H9 (cell line): ENCODE results near the gene MED31. TPM values are rescaled to one million over a fixed set of nuclear protein-coding genes. Genes with fewer than 3 reads are reported as not detected.

Source experiments
- DNase-seq: peaks from one replicate; pipeline ENCODE4 v3.0.0-alpha.2; 2017
- H2AFZ ChIP-seq: one replicate; pipeline ENCODE4 v1.6.1; 2013; ENCODE audit warnings: mild to moderate bottlenecking, low read length, control low read depth, moderate library complexity
- H2AK5ac ChIP-seq: 2 replicates; pipeline ENCODE4 v1.6.1; 2013; ENCODE audit warnings: low read length, control low read depth, mixed read lengths; ENCODE audit not compliant: insufficient read length
- H2BK120ac ChIP-seq: one replicate; pipeline ENCODE4 v1.6.1; 2013; ENCODE audit warnings: low read depth, mild to moderate bottlenecking, low read length, control low read depth, inconsistent platforms; ENCODE audit not compliant: poor library complexity, severe bottlenecking
- H2BK12ac ChIP-seq: 2 replicates; pipeline ENCODE4 v1.6.1; 2013; ENCODE audit warnings: low read length, control low read depth, mixed read lengths, low read depth; ENCODE audit not compliant: insufficient read length
- H2BK15ac ChIP-seq: 2 replicates; pipeline ENCODE4 v1.6.1; 2013; ENCODE audit warnings: low read depth, low read length, control low read depth
- H2BK20ac ChIP-seq: one replicate; pipeline ENCODE4 v1.6.1; 2013; ENCODE audit warnings: low read depth, mild to moderate bottlenecking, low read length, control low read depth, inconsistent platforms; ENCODE audit not compliant: poor library complexity, severe bottlenecking
- H2BK5ac ChIP-seq: 2 replicates; pipeline ENCODE4 v1.6.1; 2013; ENCODE audit warnings: low read length, control low read depth, mixed read lengths; ENCODE audit not compliant: insufficient read length
- H3K14ac ChIP-seq: 2 replicates; pipeline ENCODE4 v1.6.1; 2013; ENCODE audit warnings: low read length, control low read depth; ENCODE audit not compliant: insufficient read depth
- H3K18ac ChIP-seq: 2 replicates; pipeline ENCODE4 v1.6.1; 2013; ENCODE audit warnings: low read depth, mild to moderate bottlenecking, mixed read lengths, low read length, control low read depth; ENCODE audit not compliant: insufficient read length
- H3K23ac ChIP-seq: 2 replicates; pipeline ENCODE4 v1.6.1; 2013; ENCODE audit warnings: low read length, control low read depth, mixed read lengths, low read depth; ENCODE audit not compliant: insufficient read length
- H3K23me2 ChIP-seq: 2 replicates; pipeline ENCODE4 v1.6.1; 2013; ENCODE audit warnings: low read depth, mild to moderate bottlenecking, mixed read lengths, low read length, control low read depth; ENCODE audit not compliant: insufficient read length, poor library complexity, severe bottlenecking
- H3K27ac ChIP-seq: 2 replicates; pipeline ENCODE4 v1.5.1; 2013; ENCODE audit warnings: low read length, control low read depth, mixed read lengths, low read depth; ENCODE audit not compliant: insufficient read length
- H3K27me3 ChIP-seq: 2 replicates; pipeline ENCODE4 v1.6.1; 2013; ENCODE audit warnings: low read length, control low read depth, inconsistent platforms; ENCODE audit not compliant: insufficient read depth
- H3K4ac ChIP-seq: 2 replicates; pipeline ENCODE4 v1.6.1; 2013; ENCODE audit warnings: low read depth, mild to moderate bottlenecking, control low read depth, inconsistent platforms, low read length, moderate library complexity
- H3K4me1 ChIP-seq: 2 replicates; pipeline ENCODE4 v1.6.1; 2013; ENCODE audit warnings: low read length, control low read depth, inconsistent platforms; ENCODE audit not compliant: insufficient read depth
- H3K4me2 ChIP-seq: 2 replicates; pipeline ENCODE4 v1.6.1; 2013; ENCODE audit warnings: low read length, control low read depth, mixed read lengths; ENCODE audit not compliant: insufficient read length, insufficient read depth
- H3K56ac ChIP-seq: 2 replicates; pipeline ENCODE4 v1.6.1; 2013; ENCODE audit warnings: low read depth, mild to moderate bottlenecking, mixed read lengths, low read length, control low read depth; ENCODE audit not compliant: insufficient read length
- H3K79me1 ChIP-seq: 2 replicates; pipeline ENCODE4 v1.6.1; 2013; ENCODE audit warnings: low read depth, mild to moderate bottlenecking, moderate library complexity, low read length, control low read depth, inconsistent platforms; ENCODE audit not compliant: insufficient read depth, poor library complexity, severe bottlenecking
- H3K79me2 ChIP-seq: 2 replicates; pipeline ENCODE4 v1.6.1; 2013; ENCODE audit warnings: low read length, control low read depth, inconsistent platforms; ENCODE audit not compliant: insufficient read depth
- H3K9ac ChIP-seq: 2 replicates; pipeline ENCODE4 v1.6.1; 2013; ENCODE audit warnings: low read length, control low read depth, mixed read lengths; ENCODE audit not compliant: insufficient read length; ENCODE audit errors: extremely low read depth
- H3K9me3 ChIP-seq: one replicate; pipeline ENCODE4 v1.6.1; 2013; ENCODE audit warnings: low read depth, low read length, inconsistent platforms; ENCODE audit not compliant: control insufficient read depth
- H3T11ph ChIP-seq: one replicate; pipeline ENCODE4 v1.6.1; 2013; ENCODE audit warnings: mild to moderate bottlenecking, low read length, control low read depth, inconsistent platforms
- H4K20me1 ChIP-seq: one replicate; pipeline ENCODE4 v1.6.1; 2013; ENCODE audit not compliant: control insufficient read depth, insufficient read length, insufficient read depth
- H4K5ac ChIP-seq: 2 replicates; pipeline ENCODE4 v1.6.1; 2013; ENCODE audit warnings: low read depth, mild to moderate bottlenecking, mixed read lengths, low read length, control low read depth; ENCODE audit not compliant: insufficient read length
- H4K8ac ChIP-seq: replicated peaks from 2 replicates; pipeline ENCODE4 v1.6.1; 2013; ENCODE audit warnings: low read length, control low read depth, mixed read lengths, low read depth; ENCODE audit not compliant: insufficient read length
- H4K91ac ChIP-seq: 2 replicates; pipeline ENCODE4 v1.6.1; 2013; ENCODE audit warnings: low read depth, mild to moderate bottlenecking, moderate library complexity, mixed read lengths, low read length, control low read depth; ENCODE audit not compliant: insufficient read length
- H3K27ac Mint-ChIP-seq, 3 experiments: 2 replicates in 2 of 3; 3 replicates in 1 of 3; pipeline ENCODE4 v1.8.0; 2020 to 2021; ENCODE audit warnings: mixed read lengths in 3 of 3, mild to moderate bottlenecking in 1 of 3, moderate library complexity in 1 of 3
- H3K27me3 Mint-ChIP-seq: 2 replicates; pipeline ENCODE4 v1.8.0; 2021; ENCODE audit warnings: low read depth, mild to moderate bottlenecking, moderate library complexity, mixed read lengths
- H3K36me3 Mint-ChIP-seq, 3 experiments: 2 replicates in 2 of 3; 3 replicates in 1 of 3; pipeline ENCODE4 v1.8.0; 2020 to 2021; ENCODE audit warnings: low read depth in 3 of 3, mixed read lengths in 3 of 3; ENCODE audit not compliant: insufficient read depth in 1 of 3
- H3K4me1 Mint-ChIP-seq, 2 experiments: 2 replicates each; pipeline ENCODE4 v1.8.0; 2020; ENCODE audit warnings: mixed read lengths in 2 of 2
- H3K4me3 Mint-ChIP-seq, 2 experiments: 2 replicates in 1 of 2; 3 replicates in 1 of 2; pipeline ENCODE4 v1.8.0; 2020 to 2021; ENCODE audit warnings: mild to moderate bottlenecking in 2 of 2, mixed read lengths in 2 of 2, moderate library complexity in 1 of 2
- H3K9me3 Mint-ChIP-seq, 2 experiments: 2 replicates in 1 of 2; 3 replicates in 1 of 2; pipeline ENCODE4 v1.8.0; 2020; ENCODE audit warnings: mild to moderate bottlenecking in 2 of 2, mixed read lengths in 2 of 2, moderate library complexity in 1 of 2
- WGBS: extraction: QIAGEN DNeasy Blood & Tissue Kit; methylation state at CpG from one replicate; pipeline ENCODE4 v1.1.7; 2013; ENCODE audit warnings: missing lambda C conversion rate, low lambda C conversion rate, mixed read lengths; ENCODE audit not compliant: insufficient read length; ENCODE audit errors: extremely low coverage; 5-methylcytosine and 5-hydroxymethylcytosine counted together
- total RNA-seq: library from RNA; stranded (reverse); gene quantifications from 2 replicates; pipeline ENCODE4 v1.2.1, GENCODE V29; 2021
- TF ChIP-seq, protein P1 (sequence below): fragments of 200-600 bp; sonication (generic); conservative IDR thresholded peaks from 3 replicates; pipeline ENCODE4 v1.8.0; 2021; ENCODE audit warnings: antibody characterized with exemption, mild to moderate bottlenecking

MED31 gene
- total RNA-seq, 1 experiment from 2014 or later: 11.8 TPM

DNA sequence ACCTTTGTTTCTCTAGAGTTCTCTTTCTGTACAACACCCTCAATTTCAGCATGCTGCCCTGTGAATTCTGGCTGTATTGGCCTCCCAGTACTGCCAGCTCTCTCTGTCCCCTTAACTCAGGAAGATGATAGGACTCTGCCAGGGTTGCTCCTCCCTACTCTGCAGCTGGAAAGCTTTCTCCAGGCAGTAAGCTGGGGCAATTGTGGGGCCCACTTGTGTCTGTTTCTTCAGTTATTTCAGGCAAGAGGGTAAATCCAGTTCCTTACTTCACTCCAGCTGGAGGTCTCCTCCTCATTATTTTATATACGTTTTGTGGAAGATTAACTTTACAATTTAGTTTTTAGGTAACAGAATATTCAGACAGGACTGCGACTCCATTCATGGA, 10.1 kb upstream of the MED31 start:
- no peak overlapping the region for H3K4ac ChIP-seq
- H4K8ac ChIP-seq: no peak overlapping the region
- H4K5ac ChIP-seq: no peak overlapping the region
- DNase-seq: peak; percentile 18
- H3K4me1 Mint-ChIP-seq: peaks cover 7% of the 10 kb centered on the region in 2 experiments
- H2BK20ac ChIP-seq: no peak overlapping the region
- no peaks in the 10 kb centered on the region for H3K9me3 ChIP-seq
- no peak overlapping the region for H3K9ac ChIP-seq
- TF ChIP-seq, protein P1, sequence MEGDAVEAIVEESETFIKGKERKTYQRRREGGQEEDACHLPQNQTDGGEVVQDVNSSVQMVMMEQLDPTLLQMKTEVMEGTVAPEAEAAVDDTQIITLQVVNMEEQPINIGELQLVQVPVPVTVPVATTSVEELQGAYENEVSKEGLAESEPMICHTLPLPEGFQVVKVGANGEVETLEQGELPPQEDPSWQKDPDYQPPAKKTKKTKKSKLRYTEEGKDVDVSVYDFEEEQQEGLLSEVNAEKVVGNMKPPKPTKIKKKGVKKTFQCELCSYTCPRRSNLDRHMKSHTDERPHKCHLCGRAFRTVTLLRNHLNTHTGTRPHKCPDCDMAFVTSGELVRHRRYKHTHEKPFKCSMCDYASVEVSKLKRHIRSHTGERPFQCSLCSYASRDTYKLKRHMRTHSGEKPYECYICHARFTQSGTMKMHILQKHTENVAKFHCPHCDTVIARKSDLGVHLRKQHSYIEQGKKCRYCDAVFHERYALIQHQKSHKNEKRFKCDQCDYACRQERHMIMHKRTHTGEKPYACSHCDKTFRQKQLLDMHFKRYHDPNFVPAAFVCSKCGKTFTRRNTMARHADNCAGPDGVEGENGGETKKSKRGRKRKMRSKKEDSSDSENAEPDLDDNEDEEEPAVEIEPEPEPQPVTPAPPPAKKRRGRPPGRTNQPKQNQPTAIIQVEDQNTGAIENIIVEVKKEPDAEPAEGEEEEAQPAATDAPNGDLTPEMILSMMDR: no peak
- H3K23ac ChIP-seq: no peak overlapping the region
- H3K27ac Mint-ChIP-seq: no peak overlapping the region
- H3K23me2 ChIP-seq: no peaks in the 10 kb centered on the region
- H2AK5ac ChIP-seq: no peak overlapping the region
- H3K4me2 ChIP-seq: no peak overlapping the region
- no peak overlapping the region for H2AFZ ChIP-seq
- H3K27me3 ChIP-seq: peaks cover 4% of the 10 kb centered on the region; the same call in 1 of the 2 replicates
- H3K9me3 Mint-ChIP-seq: no peaks in the 10 kb centered on the region; a peak in 2 of 5 replicates
- no peaks in the 10 kb centered on the region for H4K20me1 ChIP-seq
- no peak overlapping the region for H3K4me3 Mint-ChIP-seq
- no peak overlapping the region for H3K18ac ChIP-seq
- no peak overlapping the region for H3K27ac ChIP-seq
- WGBS: no CpG with 5 or more reads among the region's 2 CpGs
- H3T11ph ChIP-seq: no peak overlapping the region
- H2BK5ac ChIP-seq: no peak overlapping the region
- no peaks in the 10 kb centered on the region for H3K79me2 ChIP-seq
- H3K79me1 ChIP-seq: no peaks in the 10 kb centered on the region
- H3K56ac ChIP-seq: no peak overlapping the region
- H3K4me1 ChIP-seq: no peaks in the 10 kb centered on the region
- no peak overlapping the region for H2BK120ac ChIP-seq
- no peak overlapping the region for H3K14ac ChIP-seq
- no peak overlapping the region for H2BK12ac ChIP-seq
- H3K27me3 Mint-ChIP-seq: peaks cover 78% of the 10 kb centered on the region
- H4K91ac ChIP-seq: no peak overlapping the region
- H2BK15ac ChIP-seq: no peak overlapping the region
- H3K36me3 Mint-ChIP-seq: peaks cover 0 to 1% (median 0%) of the 10 kb centered on the region in 3 experiments; a peak in 1 of 7 replicates
